ENCODE measurements around the gene ZC3HAV1.
"Not testable (repeated sequence)": the region's sequence is repeated elsewhere in the genome, so short reads cannot be mapped to it uniquely, and the experiment has no call there.

ZC3HAV1 gene

GRCh38 chr7:139060695-139061237 lies 48.8 kb downstream of the ZC3HAV1 start:
- H2AFZ ChIP-seq (ENCODE audit: low read depth, low read length) = no peak overlapping the region
- H3K27me3 ChIP-seq (ENCODE audit: low read depth, low read length) = no peaks in the 10 kb centered on the region
- no peak for TF ChIP-seq CTCF (IDR thresholded peaks at IDR 0.05; ENCODE audit: low read depth, low read length)
- no peak for TF ChIP-seq EZH2phosphoT487 (IDR thresholded peaks at IDR 0.05; ENCODE audit: low read depth)
- H3K79me2 ChIP-seq (ENCODE audit: low read length) = peaks cover 53% of the 10 kb centered on the region
- H3K4me3 ChIP-seq (ENCODE audit: low read length) = no peak overlapping the region
- H3K27ac ChIP-seq (ENCODE audit: low read length) = no peak overlapping the region
- H3K4me1 ChIP-seq (ENCODE audit: low read length) = no peaks in the 10 kb centered on the region
- H4K20me1 ChIP-seq (ENCODE audit: insufficient read depth, low read length) = peaks cover 19% of the 10 kb centered on the region
- no peak overlapping the region for H3K4me2 ChIP-seq (ENCODE audit: low read length)
- peaks cover 60% of the 10 kb centered on the region for H3K36me3 ChIP-seq (replicated peaks; ENCODE audit: low read depth, low read length)
- H3K9me3 ChIP-seq (ENCODE audit: insufficient read depth, low read length) = no peaks in the 10 kb centered on the region
- no peak overlapping the region for H3K9ac ChIP-seq (ENCODE audit: low read length)

DNA sequence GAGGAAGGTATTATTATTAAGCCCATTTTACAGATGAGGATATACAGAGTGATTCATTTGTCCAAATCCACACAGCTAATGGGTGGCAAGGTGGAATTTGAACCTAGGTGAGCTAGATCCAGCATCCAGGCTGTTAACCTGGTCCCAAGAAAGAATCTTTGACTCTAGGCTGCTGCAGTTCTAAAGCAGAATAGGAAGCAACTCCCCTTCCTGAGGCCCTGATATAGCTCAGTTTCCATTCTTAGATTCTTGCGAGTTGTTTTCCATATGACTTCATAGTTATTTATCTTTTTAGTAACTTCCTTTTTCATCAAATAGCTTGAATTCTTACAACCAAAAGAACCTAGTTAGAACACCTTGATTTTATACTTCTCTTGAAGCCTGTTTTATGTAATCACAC lies 49.6 kb downstream of the ZC3HAV1 start:
- Histone ChIP-seq H3K9ac (ENCODE audit: low read length) (no peak overlapping the region), H4K20me1 (ENCODE audit: insufficient read depth, low read length) (peaks cover 19% of the 10 kb centered on the region), H3K4me1 (ENCODE audit: low read length) (no peaks in the 10 kb centered on the region), H3K79me2 (ENCODE audit: low read length) (peaks cover 47% of the 10 kb centered on the region), H3K36me3 (replicated peaks; ENCODE audit: low read depth, low read length) (peaks cover 63% of the 10 kb centered on the region), H3K27me3 (ENCODE audit: low read depth, low read length) (no peaks in the 10 kb centered on the region), H3K27ac (ENCODE audit: low read length) (no peak overlapping the region), H3K4me3 (ENCODE audit: low read length) (no peak overlapping the region), H3K4me2 (ENCODE audit: low read length) (no peak overlapping the region), H3K9me3 (ENCODE audit: insufficient read depth, low read length) (no peaks in the 10 kb centered on the region), H2AFZ (ENCODE audit: low read depth, low read length) (no peak overlapping the region)
- TF ChIP-seq EZH2phosphoT487 (IDR thresholded peaks at IDR 0.05; ENCODE audit: low read depth) (no peak), CTCF (IDR thresholded peaks at IDR 0.05; ENCODE audit: low read depth, low read length) (no peak)

GRCh38 chr7:139058943-139059342 lies 50.6 kb downstream of the ZC3HAV1 start:
- H3K79me2 ChIP-seq (ENCODE audit: low read length) = peaks cover 37% of the 10 kb centered on the region
- H3K9ac ChIP-seq (ENCODE audit: low read length) = no peak overlapping the region
- H3K4me3 ChIP-seq (ENCODE audit: low read length) = no peak overlapping the region
- H3K9me3 ChIP-seq (ENCODE audit: insufficient read depth, low read length) = no peaks in the 10 kb centered on the region
- no peak overlapping the region for H3K4me2 ChIP-seq (ENCODE audit: low read length)
- H3K27me3 ChIP-seq (ENCODE audit: low read depth, low read length) = no peaks in the 10 kb centered on the region
- H3K27ac ChIP-seq (ENCODE audit: low read length) = no peak overlapping the region
- no peaks in the 10 kb centered on the region for H3K4me1 ChIP-seq (ENCODE audit: low read length)
- peaks cover 60% of the 10 kb centered on the region for H3K36me3 ChIP-seq (replicated peaks; ENCODE audit: low read depth, low read length)
- peaks cover 12% of the 10 kb centered on the region for H4K20me1 ChIP-seq (ENCODE audit: insufficient read depth, low read length)
- H2AFZ ChIP-seq (ENCODE audit: low read depth, low read length) = no peak overlapping the region
- TF ChIP-seq CTCF (IDR thresholded peaks at IDR 0.05; ENCODE audit: low read depth, low read length) (no peak), EZH2phosphoT487 (IDR thresholded peaks at IDR 0.05; ENCODE audit: low read depth) (no peak)

DNA sequence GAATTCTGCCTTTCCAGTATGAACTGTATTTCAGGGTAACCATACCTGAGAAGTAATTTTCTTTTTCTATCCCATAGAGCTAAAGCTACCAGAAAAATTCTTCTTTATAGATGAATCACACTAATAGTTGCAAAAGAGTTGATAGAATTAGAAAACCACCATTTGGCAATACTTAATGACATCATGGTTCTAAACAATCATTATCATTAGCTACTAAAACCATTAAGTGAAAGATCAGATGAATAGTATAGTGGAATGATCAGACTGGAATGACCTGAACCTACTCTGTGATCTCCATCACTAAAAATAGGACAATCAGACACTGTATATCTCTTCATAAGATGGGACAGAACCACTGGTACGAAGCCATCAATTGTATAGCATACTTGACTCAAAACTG lies 53.8 kb downstream of the ZC3HAV1 start:
- Histone ChIP-seq H3K9ac (ENCODE audit: low read length) (no peak overlapping the region), H3K27me3 (ENCODE audit: low read depth, low read length) (no peaks in the 10 kb centered on the region), H3K4me3 (ENCODE audit: low read length) (no peak overlapping the region), H3K4me2 (ENCODE audit: low read length) (no peak overlapping the region), H3K9me3 (ENCODE audit: insufficient read depth, low read length) (no peaks in the 10 kb centered on the region), H3K4me1 (ENCODE audit: low read length) (no peaks in the 10 kb centered on the region), H3K36me3 (replicated peaks; ENCODE audit: low read depth, low read length) (peaks cover 53% of the 10 kb centered on the region), H4K20me1 (ENCODE audit: insufficient read depth, low read length) (no peaks in the 10 kb centered on the region), H3K79me2 (ENCODE audit: low read length) (peaks cover 12% of the 10 kb centered on the region), H2AFZ (ENCODE audit: low read depth, low read length) (no peak overlapping the region), H3K27ac (ENCODE audit: low read length) (no peak overlapping the region)
- TF ChIP-seq EZH2phosphoT487 (IDR thresholded peaks at IDR 0.05; ENCODE audit: low read depth) = no peak
- TF ChIP-seq CTCF (IDR thresholded peaks at IDR 0.05; ENCODE audit: low read depth, low read length) = no peak

GRCh38 chr7:139054656-139055055 lies 54.9 kb downstream of the ZC3HAV1 start:
- peaks cover 56% of the 10 kb centered on the region for H3K36me3 ChIP-seq (replicated peaks; ENCODE audit: low read depth, low read length)
- not testable (repeated sequence) for H3K9ac ChIP-seq (ENCODE audit: low read length); H3K79me2 ChIP-seq (ENCODE audit: low read length)

More at GRCh38 chr7:139054656-139055055, 54.9 kb downstream of the ZC3HAV1 start:
- H4K20me1 ChIP-seq (ENCODE audit: insufficient read depth, low read length); H2AFZ ChIP-seq (ENCODE audit: low read depth, low read length); H3K4me1 ChIP-seq (ENCODE audit: low read length); H3K4me3 ChIP-seq (ENCODE audit: low read length); H3K4me2 ChIP-seq (ENCODE audit: low read length); H3K27ac ChIP-seq (ENCODE audit: low read length); H3K9me3 ChIP-seq (ENCODE audit: insufficient read depth, low read length); H3K27me3 ChIP-seq (ENCODE audit: low read depth, low read length): not testable (repeated sequence)

All from OCI-LY3 (cell line).